Vagina (tissue), 2 donors: ENCODE measurements around the gene HPCAL1.

ENCODE experiments used
- POLR2A ChIP-seq, 2 donors: fragments of 450-650 bp; IDR thresholded peaks; one replicate each; pipeline ENCODE4 v1.6.1; 2017; ENCODE audit warnings: antibody characterized with exemption in 2 of 2, mild to moderate bottlenecking in 2 of 2, moderate library complexity in 2 of 2
- TF ChIP-seq, protein P1 (sequence below), 3 experiments: fragments of 450-650 bp in 2 of 3; fragments of 200-600 bp in 1 of 3; sonication (generic) in 1 of 3; IDR thresholded peaks; one replicate each; pipeline ENCODE4 v1.5.1; 2017 to 2019; ENCODE audit warnings: antibody characterized with exemption in 3 of 3, mild to moderate bottlenecking in 2 of 3, moderate library complexity in 2 of 3

DNA sequence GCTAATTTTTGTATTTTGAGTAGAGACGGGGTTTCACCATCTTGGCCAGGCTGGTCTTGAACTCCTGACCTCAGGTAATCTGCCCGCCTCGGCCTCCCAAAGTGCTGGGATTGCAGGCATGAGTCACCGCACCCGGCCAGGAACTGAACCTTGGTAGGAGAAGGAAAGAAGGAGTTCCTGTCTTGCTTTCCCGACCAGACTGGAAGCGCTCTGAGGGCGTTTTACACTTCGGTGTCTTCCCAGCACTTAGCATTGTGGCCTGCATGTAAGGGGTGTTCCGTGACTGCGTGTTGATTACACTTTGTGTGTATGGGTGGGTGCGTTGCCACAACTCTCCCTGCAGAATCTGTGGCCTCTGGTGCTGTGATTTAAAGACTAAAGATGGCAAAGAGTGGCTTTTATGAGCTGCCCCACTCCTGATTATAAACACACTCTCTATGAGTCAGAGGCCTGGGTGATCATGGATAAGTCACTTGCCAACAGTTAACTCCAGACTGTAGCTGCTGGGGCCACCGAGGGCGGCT lies 99.4 kb downstream of the HPCAL1 start:
- TF ChIP-seq, protein P1, sequence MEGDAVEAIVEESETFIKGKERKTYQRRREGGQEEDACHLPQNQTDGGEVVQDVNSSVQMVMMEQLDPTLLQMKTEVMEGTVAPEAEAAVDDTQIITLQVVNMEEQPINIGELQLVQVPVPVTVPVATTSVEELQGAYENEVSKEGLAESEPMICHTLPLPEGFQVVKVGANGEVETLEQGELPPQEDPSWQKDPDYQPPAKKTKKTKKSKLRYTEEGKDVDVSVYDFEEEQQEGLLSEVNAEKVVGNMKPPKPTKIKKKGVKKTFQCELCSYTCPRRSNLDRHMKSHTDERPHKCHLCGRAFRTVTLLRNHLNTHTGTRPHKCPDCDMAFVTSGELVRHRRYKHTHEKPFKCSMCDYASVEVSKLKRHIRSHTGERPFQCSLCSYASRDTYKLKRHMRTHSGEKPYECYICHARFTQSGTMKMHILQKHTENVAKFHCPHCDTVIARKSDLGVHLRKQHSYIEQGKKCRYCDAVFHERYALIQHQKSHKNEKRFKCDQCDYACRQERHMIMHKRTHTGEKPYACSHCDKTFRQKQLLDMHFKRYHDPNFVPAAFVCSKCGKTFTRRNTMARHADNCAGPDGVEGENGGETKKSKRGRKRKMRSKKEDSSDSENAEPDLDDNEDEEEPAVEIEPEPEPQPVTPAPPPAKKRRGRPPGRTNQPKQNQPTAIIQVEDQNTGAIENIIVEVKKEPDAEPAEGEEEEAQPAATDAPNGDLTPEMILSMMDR (IDR thresholded peaks at IDR 0.05): no peak
- TF ChIP-seq POLR2A (IDR thresholded peaks at IDR 0.05): no peak
